Measurements from ENCODE around the gene TLE2.
"Not testable (repeated sequence)": the region's sequence is repeated elsewhere in the genome, so short reads cannot be mapped to it uniquely, and the experiment has no call there.

DNA sequence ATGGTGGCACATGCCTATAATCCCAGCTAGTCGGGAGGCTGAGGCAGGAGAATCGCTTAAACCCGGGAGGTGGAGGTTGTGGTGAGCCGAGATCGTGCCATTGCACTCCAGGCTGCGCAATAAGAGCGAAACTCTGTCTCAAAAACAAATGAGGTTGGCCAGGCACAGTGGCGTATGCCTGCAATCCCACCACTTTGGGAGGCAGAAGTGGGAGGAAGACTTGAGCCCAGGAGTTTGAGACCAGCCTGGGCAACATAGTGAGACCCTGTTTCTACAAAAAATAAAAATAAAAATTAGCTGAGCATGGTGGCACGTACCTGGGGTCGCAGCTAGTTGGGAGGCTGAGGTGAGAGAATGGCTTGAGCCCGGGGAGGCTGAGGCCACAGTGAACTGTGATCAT lies 36.7 kb downstream of the TLE2 start:
- TF ChIP-seq, protein P1, sequence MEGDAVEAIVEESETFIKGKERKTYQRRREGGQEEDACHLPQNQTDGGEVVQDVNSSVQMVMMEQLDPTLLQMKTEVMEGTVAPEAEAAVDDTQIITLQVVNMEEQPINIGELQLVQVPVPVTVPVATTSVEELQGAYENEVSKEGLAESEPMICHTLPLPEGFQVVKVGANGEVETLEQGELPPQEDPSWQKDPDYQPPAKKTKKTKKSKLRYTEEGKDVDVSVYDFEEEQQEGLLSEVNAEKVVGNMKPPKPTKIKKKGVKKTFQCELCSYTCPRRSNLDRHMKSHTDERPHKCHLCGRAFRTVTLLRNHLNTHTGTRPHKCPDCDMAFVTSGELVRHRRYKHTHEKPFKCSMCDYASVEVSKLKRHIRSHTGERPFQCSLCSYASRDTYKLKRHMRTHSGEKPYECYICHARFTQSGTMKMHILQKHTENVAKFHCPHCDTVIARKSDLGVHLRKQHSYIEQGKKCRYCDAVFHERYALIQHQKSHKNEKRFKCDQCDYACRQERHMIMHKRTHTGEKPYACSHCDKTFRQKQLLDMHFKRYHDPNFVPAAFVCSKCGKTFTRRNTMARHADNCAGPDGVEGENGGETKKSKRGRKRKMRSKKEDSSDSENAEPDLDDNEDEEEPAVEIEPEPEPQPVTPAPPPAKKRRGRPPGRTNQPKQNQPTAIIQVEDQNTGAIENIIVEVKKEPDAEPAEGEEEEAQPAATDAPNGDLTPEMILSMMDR (conservative IDR thresholded peaks at IDR 0.05; ENCODE audit: low read length), result not testable (repeated sequence)
- not testable (repeated sequence) for TF ChIP-seq EZH2phosphoT487 (IDR thresholded peaks at IDR 0.05; ENCODE audit: borderline replicate concordance, low read depth, low read length)
